Measurements from ENCODE around the gene SLC4A11.
A peak's percentile ranks its signal among the peaks of the same experiment; 100 is the strongest.

The SLC4A11 gene

GRCh38 chr20:3239026-3239866 lies at the start of gene SLC4A11:
SLC4A11 (minus strand) TSS chr20:3239190; CDS start chr20:3239137, 53 bp downstream.
- TF ChIP-seq, protein P1, sequence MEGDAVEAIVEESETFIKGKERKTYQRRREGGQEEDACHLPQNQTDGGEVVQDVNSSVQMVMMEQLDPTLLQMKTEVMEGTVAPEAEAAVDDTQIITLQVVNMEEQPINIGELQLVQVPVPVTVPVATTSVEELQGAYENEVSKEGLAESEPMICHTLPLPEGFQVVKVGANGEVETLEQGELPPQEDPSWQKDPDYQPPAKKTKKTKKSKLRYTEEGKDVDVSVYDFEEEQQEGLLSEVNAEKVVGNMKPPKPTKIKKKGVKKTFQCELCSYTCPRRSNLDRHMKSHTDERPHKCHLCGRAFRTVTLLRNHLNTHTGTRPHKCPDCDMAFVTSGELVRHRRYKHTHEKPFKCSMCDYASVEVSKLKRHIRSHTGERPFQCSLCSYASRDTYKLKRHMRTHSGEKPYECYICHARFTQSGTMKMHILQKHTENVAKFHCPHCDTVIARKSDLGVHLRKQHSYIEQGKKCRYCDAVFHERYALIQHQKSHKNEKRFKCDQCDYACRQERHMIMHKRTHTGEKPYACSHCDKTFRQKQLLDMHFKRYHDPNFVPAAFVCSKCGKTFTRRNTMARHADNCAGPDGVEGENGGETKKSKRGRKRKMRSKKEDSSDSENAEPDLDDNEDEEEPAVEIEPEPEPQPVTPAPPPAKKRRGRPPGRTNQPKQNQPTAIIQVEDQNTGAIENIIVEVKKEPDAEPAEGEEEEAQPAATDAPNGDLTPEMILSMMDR (IDR thresholded peaks at IDR 0.05; ENCODE audit: low read depth, low read length): no peak
- peak within 1 kb of the TSS; percentile 69 for H3K4me3 ChIP-seq (ENCODE audit: low read depth, low read length)

DNA sequence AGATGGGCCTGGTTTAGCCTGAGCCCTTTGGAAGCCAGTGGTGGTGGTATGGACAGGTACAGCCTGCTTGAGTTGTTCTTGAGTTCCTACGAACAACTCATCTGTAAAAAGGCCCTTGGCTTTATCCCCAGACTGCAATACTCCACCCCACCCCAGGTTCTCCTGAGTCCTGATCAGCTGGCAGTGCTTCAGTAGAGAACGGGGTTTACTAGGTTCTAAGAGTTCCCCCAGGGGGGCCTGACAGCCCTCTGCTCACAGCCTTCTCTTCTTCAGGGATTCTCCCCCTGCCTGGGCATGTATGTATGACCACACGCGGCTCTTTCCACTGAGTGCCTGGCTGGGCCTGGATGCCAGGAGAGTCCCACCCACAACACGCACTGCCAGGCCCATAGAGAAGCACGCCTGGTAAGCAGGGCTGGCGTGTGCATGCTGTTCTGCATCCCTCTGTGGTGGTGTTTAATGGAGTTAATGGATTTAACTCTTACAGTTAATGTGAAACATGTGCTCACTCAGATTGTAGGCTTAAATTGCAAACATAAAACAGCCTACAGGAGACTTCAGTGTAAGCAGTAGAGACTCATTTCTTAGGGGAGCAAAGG lies 44.3 kb upstream of the SLC4A11 start:
- TF ChIP-seq, protein P1 (IDR thresholded peaks at IDR 0.05; ENCODE audit: low read depth, low read length): no peak
- no peak overlapping the region for H3K4me3 ChIP-seq (ENCODE audit: low read depth, low read length)

- no peak overlapping the region for H3K4me3 ChIP-seq (ENCODE audit: low read depth, low read length)
- TF ChIP-seq, protein P1 (IDR thresholded peaks at IDR 0.05; ENCODE audit: low read depth, low read length): no peak
Observed at GRCh38 chr20:3282271-3283221, 43.6 kb upstream of the SLC4A11 start.

- no peak overlapping the region for H3K4me3 ChIP-seq (ENCODE audit: low read depth, low read length)
- TF ChIP-seq, protein P1 (IDR thresholded peaks at IDR 0.05; ENCODE audit: low read depth, low read length): no peak
Observed at GRCh38 chr20:3281437-3281836, 42.4 kb upstream of the SLC4A11 start.

GRCh38 chr20:3279761-3280160 lies 40.8 kb upstream of the SLC4A11 start:
- TF ChIP-seq, protein P1 (IDR thresholded peaks at IDR 0.05; ENCODE audit: low read depth, low read length): no peak
- H3K4me3 ChIP-seq (ENCODE audit: low read depth, low read length): no peak overlapping the region

GRCh38 chr20:3277686-3278465 lies 38.9 kb upstream of the SLC4A11 start:
- no peak overlapping the region for H3K4me3 ChIP-seq (ENCODE audit: low read depth, low read length)
- TF ChIP-seq, protein P1 (IDR thresholded peaks at IDR 0.05; ENCODE audit: low read depth, low read length): no peak

All from WI38 (cell line).